PC-3 (cell line): ENCODE measurements around the gene PLEKHM3. TPM values are rescaled to one million over a fixed set of nuclear protein-coding genes. Genes with fewer than 3 reads are reported as not detected.

Experiments used
- total RNA-seq: library from RNA; depleted of rRNA; stranded (reverse); fragments of >200 nt; gene quantifications from 2 replicates; pipeline ENCODE4 v1.2.3, GENCODE V29; 2014; rRNA removed

PLEKHM3 gene
- total RNA-seq, 1 experiment from 2014 or later: 5.9 TPM

Other genes starting within 250 kb of the PLEKHM3 start
- not detected in 2 replicates for gene CRYGD, start 99.0 kb upstream of the PLEKHM3 start, total RNA-seq
- gene CRYGC, start 104.3 kb upstream of the PLEKHM3 start, total RNA-seq: not detected in 2 replicates
- gene CRYGB, start 120.6 kb upstream of the PLEKHM3 start, total RNA-seq: not detected in 2 replicates
- not detected in 2 replicates for gene CRYGA, start 138.1 kb upstream of the PLEKHM3 start, total RNA-seq
- gene C2orf80, start 164.5 kb upstream of the PLEKHM3 start, total RNA-seq: not detected in 2 replicates
- gene IDH1, start 229.5 kb upstream of the PLEKHM3 start, total RNA-seq: 71.5 and 73.6 TPM in 2 replicates
- gene PIKFYVE, start 240.7 kb upstream of the PLEKHM3 start, total RNA-seq: 18.8 and 19.4 TPM in 2 replicates